HEK293 (cell line): ENCODE measurements around the gene GPX4.

Experiments
- CTCF ChIA-PET: fragments of 350-600 bp; formaldehyde crosslinking; extraction: SDS; loops from one replicate; lab custom pipeline; 2021; ENCODE audit warnings: antibody characterized with exemption; lab: Yijun Ruan, JAX
- POLR2A ChIA-PET: fragments of 300-600 bp; formaldehyde crosslinking; extraction: SDS; loops from one replicate; lab custom pipeline; 2020; ENCODE audit warnings: antibody characterized with exemption, inconsistent platforms; lab: Yijun Ruan, JAX
- H3K27ac ChIP-seq: fragments of 200-500 bp; sonication (Bioruptor generic); 2 replicates; pipeline ENCODE4 v1.5.1; 2014; ENCODE audit warnings: low read depth, low read length, control low read depth, inconsistent platforms; ENCODE audit errors: extremely low read depth
- H3K36me3 ChIP-seq, 2 experiments: fragments of 200-500 bp in 1 of 2; sonication (Bioruptor generic) in 1 of 2; 1 replicate in 1 of 2; 2 replicates in 1 of 2; pipeline ENCODE4 v1.5.1; 2014 to 2017; ENCODE audit warnings: inconsistent platforms in 2 of 2, low read length in 2 of 2; ENCODE audit not compliant: control insufficient read depth in 2 of 2, insufficient read depth in 1 of 2
- H3K4me1 ChIP-seq: fragments of 200-500 bp; sonication (Bioruptor generic); 2 replicates; pipeline ENCODE4 v1.5.1; 2014; ENCODE audit warnings: mild to moderate bottlenecking, low read length, inconsistent platforms; ENCODE audit not compliant: control insufficient read depth, insufficient read depth
- H3K4me3 ChIP-seq: 2 replicates; pipeline ENCODE4 v1.5.1; 2011; ENCODE audit warnings: low read depth, mild to moderate bottlenecking, control low read depth, low read length, moderate library complexity
- H3K9me3 ChIP-seq: fragments of 200-500 bp; sonication (Bioruptor generic); 2 replicates; pipeline ENCODE4 v1.5.1; 2014; ENCODE audit warnings: low read depth, low read length, inconsistent platforms; ENCODE audit not compliant: control insufficient read depth, insufficient read depth
- GLI4 ChIP-seq: fragments of 450-650 bp; formaldehyde crosslinking; IDR thresholded peaks from 2 replicates; pipeline ENCODE4 v1.5.1; 2016; ENCODE audit warnings: missing biosample characterization, missing genetic modification characterization
- GLIS1 ChIP-seq: fragments of 450-650 bp; formaldehyde crosslinking; IDR thresholded peaks from 2 replicates; pipeline ENCODE4 v1.5.1; 2016; ENCODE audit warnings: missing biosample characterization, missing genetic modification characterization
- KLF1 ChIP-seq: fragments of 450-650 bp; formaldehyde crosslinking; IDR thresholded peaks from 2 replicates; pipeline ENCODE4 v1.5.1; 2016; ENCODE audit warnings: missing biosample characterization, missing genetic modification characterization
- KLF10 ChIP-seq: fragments of 450-650 bp; IDR thresholded peaks from 2 replicates; pipeline ENCODE4 v1.5.1; 2018; ENCODE audit warnings: missing biosample characterization, mild to moderate bottlenecking, missing genetic modification characterization
- MYNN ChIP-seq: fragments of 450-650 bp; formaldehyde crosslinking; IDR thresholded peaks from 2 replicates; pipeline ENCODE4 v1.5.1; 2016; ENCODE audit warnings: missing biosample characterization, missing genetic modification characterization, borderline replicate concordance
- MZF1 ChIP-seq: fragments of 450-650 bp; formaldehyde crosslinking; IDR thresholded peaks from 2 replicates; pipeline ENCODE4 v1.5.1; 2017; ENCODE audit warnings: missing biosample characterization, missing genetic modification characterization, borderline replicate concordance
- RBAK ChIP-seq: fragments of 450-650 bp; formaldehyde crosslinking; IDR thresholded peaks from 2 replicates; pipeline ENCODE4 v1.5.1; 2016; ENCODE audit warnings: missing biosample characterization, missing genetic modification characterization
- SCRT1 ChIP-seq: fragments of 450-650 bp; formaldehyde crosslinking; IDR thresholded peaks from 2 replicates; pipeline ENCODE4 v1.5.1; 2016; ENCODE audit warnings: missing biosample characterization, missing genetic modification characterization, borderline replicate concordance
- SCRT2 ChIP-seq: fragments of 450-650 bp; formaldehyde crosslinking; IDR thresholded peaks from 2 replicates; pipeline ENCODE4 v1.5.1; 2016; ENCODE audit warnings: missing biosample characterization, missing genetic modification characterization
- ZBTB8A ChIP-seq: fragments of 450-650 bp; formaldehyde crosslinking; IDR thresholded peaks from 2 replicates; pipeline ENCODE4 v1.5.1; 2016; ENCODE audit warnings: missing biosample characterization, missing genetic modification characterization
- ZFP37 ChIP-seq: fragments of 450-650 bp; formaldehyde crosslinking; IDR thresholded peaks from 2 replicates; pipeline ENCODE4 v1.5.1; 2016; ENCODE audit warnings: missing biosample characterization, missing genetic modification characterization
- ZIC2 ChIP-seq: fragments of 450-650 bp; formaldehyde crosslinking; IDR thresholded peaks from 2 replicates; pipeline ENCODE4 v1.5.1; 2016; ENCODE audit warnings: missing biosample characterization, missing genetic modification characterization
- ZNF175 ChIP-seq: fragments of 450-650 bp; formaldehyde crosslinking; IDR thresholded peaks from 2 replicates; pipeline ENCODE4 v1.5.1; 2016; ENCODE audit warnings: missing biosample characterization, missing genetic modification characterization
- ZNF202 ChIP-seq: fragments of 450-650 bp; formaldehyde crosslinking; IDR thresholded peaks from 2 replicates; pipeline ENCODE4 v1.5.1; 2016; ENCODE audit warnings: missing biosample characterization, missing genetic modification characterization, borderline replicate concordance
- ZNF274 ChIP-seq, 2 experiments: fragments of 200-500 bp in 1 of 2; fragments of 450-650 bp in 1 of 2; sonication (Bioruptor generic) in 1 of 2; formaldehyde crosslinking in 1 of 2; IDR thresholded peaks; 2 replicates each; pipeline versions ENCODE4 v1.5.1 to v1.6.1; 2014 to 2016; ENCODE audit warnings: borderline replicate concordance in 1 of 2, inconsistent platforms in 1 of 2, low read length in 1 of 2, missing biosample characterization in 1 of 2, missing genetic modification characterization in 1 of 2
- ZNF302 ChIP-seq: fragments of 450-650 bp; formaldehyde crosslinking; IDR thresholded peaks from 2 replicates; pipeline ENCODE4 v1.5.1; 2016; ENCODE audit warnings: missing biosample characterization, missing genetic modification characterization, low read depth
- ZNF311 ChIP-seq: fragments of 450-650 bp; formaldehyde crosslinking; IDR thresholded peaks from 2 replicates; pipeline ENCODE4 v1.5.1; 2017; ENCODE audit warnings: missing biosample characterization, missing genetic modification characterization, borderline replicate concordance
- ZNF354C ChIP-seq: fragments of 450-650 bp; formaldehyde crosslinking; IDR thresholded peaks from 2 replicates; pipeline ENCODE4 v1.5.1; 2016; ENCODE audit warnings: missing biosample characterization, missing genetic modification characterization, low read depth, borderline replicate concordance
- ZNF394 ChIP-seq: fragments of 450-650 bp; formaldehyde crosslinking; IDR thresholded peaks from 2 replicates; pipeline ENCODE4 v1.5.1; 2016; ENCODE audit warnings: missing biosample characterization, missing genetic modification characterization, mild to moderate bottlenecking, moderate library complexity, borderline replicate concordance
- ZNF404 ChIP-seq: fragments of 450-650 bp; formaldehyde crosslinking; IDR thresholded peaks from 2 replicates; pipeline ENCODE4 v1.5.1; 2017; ENCODE audit warnings: missing biosample characterization, missing genetic modification characterization
- ZNF658 ChIP-seq: fragments of 450-650 bp; formaldehyde crosslinking; IDR thresholded peaks from 2 replicates; pipeline ENCODE4; 2016; ENCODE audit warnings: missing biosample characterization, missing genetic modification characterization
- ZNF660 ChIP-seq: fragments of 450-650 bp; IDR thresholded peaks from 2 replicates; pipeline ENCODE4 v1.5.1; 2018; ENCODE audit warnings: missing biosample characterization, mild to moderate bottlenecking, missing genetic modification characterization
- ZNF701 ChIP-seq: fragments of 450-650 bp; formaldehyde crosslinking; IDR thresholded peaks from 2 replicates; pipeline ENCODE4 v1.5.1; 2016; ENCODE audit warnings: missing biosample characterization, missing genetic modification characterization
- ZNF747 ChIP-seq: fragments of 450-650 bp; formaldehyde crosslinking; IDR thresholded peaks from 2 replicates; pipeline ENCODE4 v1.5.1; 2016; ENCODE audit warnings: missing biosample characterization, missing genetic modification characterization
- ZNF768 ChIP-seq: fragments of 450-650 bp; formaldehyde crosslinking; IDR thresholded peaks from 2 replicates; pipeline ENCODE4 v1.5.1; 2018; ENCODE audit warnings: missing biosample characterization, mild to moderate bottlenecking, missing genetic modification characterization
- ZNF777 ChIP-seq: fragments of 450-650 bp; formaldehyde crosslinking; IDR thresholded peaks from 2 replicates; pipeline ENCODE4 v1.5.1; 2017; ENCODE audit warnings: missing biosample characterization, missing genetic modification characterization, borderline replicate concordance
- ZNF837 ChIP-seq: fragments of 450-650 bp; formaldehyde crosslinking; IDR thresholded peaks from 2 replicates; pipeline ENCODE4 v1.5.1; 2016; ENCODE audit warnings: missing biosample characterization, missing genetic modification characterization
- ZNF843 ChIP-seq: fragments of 450-650 bp; formaldehyde crosslinking; IDR thresholded peaks from 2 replicates; pipeline ENCODE4 v1.5.1; 2016; ENCODE audit warnings: missing biosample characterization, missing genetic modification characterization
- ZXDB ChIP-seq: fragments of 450-650 bp; formaldehyde crosslinking; IDR thresholded peaks from 2 replicates; pipeline ENCODE4 v1.5.1; 2016; ENCODE audit warnings: missing biosample characterization, missing genetic modification characterization
- TF ChIP-seq, protein P1 (sequence below): fragments of 450-650 bp; formaldehyde crosslinking; IDR thresholded peaks from 2 replicates; pipeline ENCODE4 v1.5.1; 2016; ENCODE audit warnings: missing biosample characterization, missing genetic modification characterization
- TF ChIP-seq, protein P2 (sequence below): fragments of 450-650 bp; formaldehyde crosslinking; IDR thresholded peaks from 2 replicates; pipeline ENCODE4 v1.5.1; 2016; ENCODE audit warnings: missing biosample characterization, missing genetic modification characterization
- TF ChIP-seq, protein P3 (sequence below): fragments of 450-650 bp; formaldehyde crosslinking; IDR thresholded peaks from 2 replicates; pipeline ENCODE4 v1.5.1; 2016; ENCODE audit warnings: missing biosample characterization, missing genetic modification characterization

The GPX4 gene

DNA sequence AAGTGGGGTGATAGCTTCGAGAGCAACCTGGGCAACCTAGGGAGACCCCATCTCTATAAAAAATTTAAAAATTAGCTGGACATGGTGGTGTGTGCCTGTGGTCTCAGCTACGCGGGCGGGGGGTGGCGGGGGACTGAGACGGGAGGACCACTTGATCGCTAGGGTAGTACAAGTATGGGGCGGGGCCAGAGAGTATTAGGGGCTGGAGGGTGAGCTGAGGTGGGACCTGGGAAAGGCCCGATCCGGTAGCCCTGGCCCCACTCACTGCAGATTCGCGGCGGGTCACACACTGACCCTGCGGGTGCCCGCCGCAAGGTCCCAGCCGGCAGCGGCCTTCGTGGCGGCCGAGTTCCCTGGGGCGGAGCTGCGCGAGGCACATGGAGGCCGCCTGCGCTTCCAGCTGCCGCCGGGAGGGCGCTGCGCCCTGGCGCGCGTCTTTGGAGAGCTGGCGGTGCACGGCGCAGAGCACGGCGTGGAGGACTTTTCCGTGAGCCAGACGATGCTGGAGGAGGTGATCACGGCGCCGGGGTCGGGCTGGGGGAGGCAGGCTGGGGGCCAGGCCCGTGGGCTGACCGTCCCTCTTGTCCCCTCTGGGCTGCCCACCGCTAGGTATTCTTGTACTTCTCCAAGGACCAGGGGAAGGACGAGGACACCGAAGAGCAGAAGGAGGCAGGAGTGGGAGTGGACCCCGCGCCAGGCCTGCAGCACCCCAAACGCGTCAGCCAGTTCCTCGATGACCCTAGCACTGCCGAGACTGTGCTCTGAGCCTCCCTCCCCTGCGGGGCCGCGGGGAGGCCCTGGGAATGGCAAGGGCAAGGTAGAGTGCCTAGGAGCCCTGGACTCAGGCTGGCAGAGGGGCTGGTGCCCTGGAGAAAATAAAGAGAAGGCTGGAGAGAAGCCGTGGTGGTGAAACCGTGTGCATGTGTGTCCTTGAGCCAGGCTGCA is 38.9 kb upstream of the GPX4 start (continued):
- no peak for TF ChIP-seq SCRT1 (tag by site-specific recombination)
- no peak for TF ChIP-seq ZNF354C (tag by site-specific recombination)
- TF ChIP-seq ZNF302 (tag by site-specific recombination), result no peak
- TF ChIP-seq, protein P1, sequence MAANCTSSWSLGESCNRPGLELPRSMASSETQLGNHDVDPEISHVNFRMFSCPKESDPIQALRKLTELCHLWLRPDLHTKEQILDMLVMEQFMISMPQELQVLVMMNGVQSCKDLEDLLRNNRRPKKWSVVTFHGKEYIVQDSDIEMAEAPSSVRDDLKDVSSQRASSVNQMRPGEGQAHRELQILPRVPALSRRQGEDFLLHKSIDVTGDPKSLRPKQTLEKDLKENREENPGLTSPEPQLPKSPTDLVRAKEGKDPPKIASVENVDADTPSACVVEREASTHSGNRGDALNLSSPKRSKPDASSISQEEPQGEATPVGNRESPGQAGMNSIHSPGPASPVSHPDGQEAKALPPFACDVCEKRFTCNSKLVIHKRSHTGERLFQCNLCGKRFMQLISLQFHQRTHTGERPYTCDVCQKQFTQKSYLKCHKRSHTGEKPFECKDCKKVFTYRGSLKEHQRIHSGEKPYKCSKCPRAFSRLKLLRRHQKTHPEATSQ (tag by site-specific recombination), result no peak
- TF ChIP-seq ZNF274 (IDR thresholded peaks at IDR 0.05; ENCODE audit: low read length), result no peak
- TF ChIP-seq ZNF274 (tag by site-specific recombination; IDR thresholded peaks at IDR 0.05; ENCODE audit: borderline replicate concordance), result no peak
- no peak for TF ChIP-seq ZNF202
- no peak for TF ChIP-seq ZNF837 (tag by site-specific recombination)
- 0 out of 2 replicates have a peak, but pooled peaks have one; percentile 12 for TF ChIP-seq ZXDB (tag by site-specific recombination)
- TF ChIP-seq ZNF404 (tag by site-specific recombination), result no peak
- no peak for TF ChIP-seq ZNF768 (tag by site-specific recombination)
- TF ChIP-seq, protein P2, sequence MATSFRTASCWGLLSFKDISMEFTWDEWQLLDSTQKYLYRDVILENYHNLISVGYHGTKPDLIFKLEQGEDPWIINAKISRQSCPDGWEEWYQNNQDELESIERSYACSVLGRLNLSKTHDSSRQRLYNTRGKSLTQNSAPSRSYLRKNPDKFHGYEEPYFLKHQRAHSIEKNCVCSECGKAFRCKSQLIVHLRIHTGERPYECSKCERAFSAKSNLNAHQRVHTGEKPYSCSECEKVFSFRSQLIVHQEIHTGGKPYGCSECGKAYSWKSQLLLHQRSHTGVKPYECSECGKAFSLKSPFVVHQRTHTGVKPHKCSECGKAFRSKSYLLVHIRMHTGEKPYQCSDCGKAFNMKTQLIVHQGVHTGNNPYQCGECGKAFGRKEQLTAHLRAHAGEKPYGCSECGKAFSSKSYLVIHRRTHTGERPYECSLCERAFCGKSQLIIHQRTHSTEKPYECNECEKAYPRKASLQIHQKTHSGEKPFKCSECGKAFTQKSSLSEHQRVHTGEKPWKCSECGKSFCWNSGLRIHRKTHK (tag by site-specific recombination), result no peak
- TF ChIP-seq ZNF701 (tag by site-specific recombination), result no peak
- TF ChIP-seq GLI4 (tag by site-specific recombination), result no peak
- 0 out of 2 replicates have a peak, but pooled peaks have one; percentile 8 for TF ChIP-seq ZNF843 (tag by site-specific recombination)
- TF ChIP-seq ZNF658 (tag by site-specific recombination), result no peak
- TF ChIP-seq RBAK (tag by site-specific recombination), result no peak
- TF ChIP-seq ZIC2 (tag by site-specific recombination), result peak; percentile 94
- TF ChIP-seq ZNF777, result no peak
- no peak for TF ChIP-seq MZF1 (tag by site-specific recombination)
- TF ChIP-seq ZNF660 (tag by site-specific recombination), result no peak

DNA sequence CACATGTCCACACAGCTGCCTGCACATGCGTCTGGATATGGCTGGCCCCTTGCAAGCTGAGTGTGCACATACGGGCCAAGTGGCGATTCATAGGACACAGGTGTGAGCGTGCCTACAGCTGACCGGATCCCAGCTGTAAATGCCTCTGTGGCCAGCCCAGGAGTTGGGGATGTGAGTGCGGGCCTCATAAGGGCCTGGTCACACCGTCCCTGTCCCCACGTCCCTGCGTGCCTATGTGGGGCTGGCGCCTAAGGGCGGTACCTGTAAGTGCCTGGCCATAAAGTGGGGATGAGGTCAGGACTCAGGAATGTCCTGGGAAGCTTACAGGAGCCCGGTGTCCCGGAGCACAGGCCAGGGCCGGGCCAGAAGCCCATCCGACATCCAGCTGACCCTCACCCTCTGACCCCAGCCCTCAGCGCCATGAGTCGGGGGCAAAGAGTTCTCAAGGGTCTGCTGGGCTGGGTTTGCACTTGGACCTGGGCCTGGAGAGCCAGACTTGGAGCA is 38.1 kb upstream of the GPX4 start:
- H3K27ac ChIP-seq, result no peak overlapping the region
- TF ChIP-seq ZNF311, result no peak
- no peak for TF ChIP-seq KLF10 (tag by site-specific recombination)
- TF ChIP-seq, protein P3, sequence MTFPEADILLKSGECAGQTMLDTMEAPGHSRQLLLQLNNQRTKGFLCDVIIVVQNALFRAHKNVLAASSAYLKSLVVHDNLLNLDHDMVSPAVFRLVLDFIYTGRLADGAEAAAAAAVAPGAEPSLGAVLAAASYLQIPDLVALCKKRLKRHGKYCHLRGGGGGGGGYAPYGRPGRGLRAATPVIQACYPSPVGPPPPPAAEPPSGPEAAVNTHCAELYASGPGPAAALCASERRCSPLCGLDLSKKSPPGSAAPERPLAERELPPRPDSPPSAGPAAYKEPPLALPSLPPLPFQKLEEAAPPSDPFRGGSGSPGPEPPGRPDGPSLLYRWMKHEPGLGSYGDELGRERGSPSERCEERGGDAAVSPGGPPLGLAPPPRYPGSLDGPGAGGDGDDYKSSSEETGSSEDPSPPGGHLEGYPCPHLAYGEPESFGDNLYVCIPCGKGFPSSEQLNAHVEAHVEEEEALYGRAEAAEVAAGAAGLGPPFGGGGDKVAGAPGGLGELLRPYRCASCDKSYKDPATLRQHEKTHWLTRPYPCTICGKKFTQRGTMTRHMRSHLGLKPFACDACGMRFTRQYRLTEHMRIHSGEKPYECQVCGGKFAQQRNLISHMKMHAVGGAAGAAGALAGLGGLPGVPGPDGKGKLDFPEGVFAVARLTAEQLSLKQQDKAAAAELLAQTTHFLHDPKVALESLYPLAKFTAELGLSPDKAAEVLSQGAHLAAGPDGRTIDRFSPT (tag by site-specific recombination), result peak; percentile 84
- 0 out of 2 replicates have a peak, but pooled peaks have one; percentile 13 for TF ChIP-seq ZNF394
- TF ChIP-seq ZNF747, result no peak
- TF ChIP-seq GLIS1 (tag by site-specific recombination), result 0 out of 2 replicates have a peak, but pooled peaks have one; percentile 9
- 0 out of 2 replicates have a peak, but pooled peaks have one; percentile 28 for TF ChIP-seq SCRT2 (tag by site-specific recombination)
- no peak for TF ChIP-seq MYNN
- TF ChIP-seq KLF1, result peak; percentile 86
- 0 out of 2 replicates have a peak, but pooled peaks have one; percentile 1 for TF ChIP-seq ZFP37
- TF ChIP-seq ZNF175 (tag by site-specific recombination), result no peak
- TF ChIP-seq ZBTB8A (tag by site-specific recombination), result no peak
- no peak overlapping the region for H3K4me3 ChIP-seq
- H3K9me3 ChIP-seq, result no peaks in the 10 kb centered on the region
- H3K36me3 ChIP-seq, result peaks cover 0 to 3% of the 10 kb centered on the region in 2 experiments; a peak in 2 of 3 replicates
- POLR2A ChIA-PET, result interaction anchor here (1.0 to 1.2 kb wide), 2 partner anchors 19 to 20 kb away, joined by 3 to 4 read pairs; no protein-coding TSS in a partner anchor
- CTCF ChIA-PET, result interaction anchor here (0.7 to 2.1 kb wide), 6 partner anchors 10 to 44 kb away, joined by 3 to 11 read pairs (median 5); partner anchors contain the start of genes ABCA7, CNN2 and RNU6-2
- H3K4me1 ChIP-seq, result peaks cover 2% of the 10 kb centered on the region; the same call in 1 of the 2 replicates
